GM18858 (cell line): ENCODE data around the gene PRKCA.

Source experiments
- ATAC-seq: cut with Tn5 transposase; IDR thresholded peaks from one replicate; pipeline ENCODE4 v1.9.1; 2021; ENCODE audit not compliant: unreplicated experiment

Gene PRKCA

DNA sequence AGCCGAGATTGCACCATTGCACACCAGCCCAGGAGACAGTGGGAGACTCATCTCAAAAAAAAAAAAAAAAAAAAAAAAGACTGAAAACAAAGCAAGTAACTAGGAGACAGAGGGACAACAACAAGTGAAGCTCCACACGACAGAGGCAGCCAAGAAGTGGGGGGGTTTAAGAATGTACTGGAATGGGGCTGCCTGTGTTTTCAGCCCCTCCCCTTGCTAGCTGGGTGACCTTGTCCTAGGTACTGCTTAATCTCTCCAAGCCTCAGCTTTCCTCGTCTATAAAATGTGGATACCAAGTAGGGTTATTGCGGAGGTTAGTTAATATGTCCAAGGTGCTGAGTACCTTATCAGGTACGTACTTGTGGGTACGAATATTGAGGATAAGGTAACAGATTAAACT is 368.7 kb downstream of the PRKCA start:
- ATAC-seq = no peak

DNA sequence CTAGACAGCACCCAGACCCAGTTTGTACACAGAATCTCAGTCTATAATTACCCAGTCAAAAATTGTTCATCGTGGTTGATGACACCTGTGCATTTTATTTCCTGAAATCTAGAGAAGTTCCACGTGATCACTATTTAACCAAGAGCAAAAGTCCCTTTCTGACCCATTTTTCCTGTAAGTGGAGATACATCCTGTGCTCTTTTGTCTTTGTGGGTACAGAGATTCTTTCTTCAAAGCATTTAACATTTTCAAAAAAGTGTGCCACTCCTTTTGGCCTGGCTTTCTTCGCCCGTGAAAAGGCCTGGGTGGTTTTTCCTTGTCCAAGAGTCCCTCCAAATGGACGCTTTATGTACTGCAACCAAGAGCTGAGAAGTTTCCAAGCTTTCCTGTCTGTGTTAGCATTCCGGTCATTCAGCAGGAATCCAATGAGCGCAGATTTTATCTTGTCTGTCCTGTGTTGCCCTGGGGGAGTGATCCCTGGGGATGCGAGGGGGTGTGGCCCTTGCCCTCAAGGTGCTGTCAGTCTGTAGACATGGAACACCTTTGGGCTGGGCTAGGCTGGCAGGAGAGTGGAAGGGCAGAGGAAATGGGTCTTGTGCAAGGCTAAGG is 371.4 kb downstream of the PRKCA start:
- no peak for ATAC-seq

DNA sequence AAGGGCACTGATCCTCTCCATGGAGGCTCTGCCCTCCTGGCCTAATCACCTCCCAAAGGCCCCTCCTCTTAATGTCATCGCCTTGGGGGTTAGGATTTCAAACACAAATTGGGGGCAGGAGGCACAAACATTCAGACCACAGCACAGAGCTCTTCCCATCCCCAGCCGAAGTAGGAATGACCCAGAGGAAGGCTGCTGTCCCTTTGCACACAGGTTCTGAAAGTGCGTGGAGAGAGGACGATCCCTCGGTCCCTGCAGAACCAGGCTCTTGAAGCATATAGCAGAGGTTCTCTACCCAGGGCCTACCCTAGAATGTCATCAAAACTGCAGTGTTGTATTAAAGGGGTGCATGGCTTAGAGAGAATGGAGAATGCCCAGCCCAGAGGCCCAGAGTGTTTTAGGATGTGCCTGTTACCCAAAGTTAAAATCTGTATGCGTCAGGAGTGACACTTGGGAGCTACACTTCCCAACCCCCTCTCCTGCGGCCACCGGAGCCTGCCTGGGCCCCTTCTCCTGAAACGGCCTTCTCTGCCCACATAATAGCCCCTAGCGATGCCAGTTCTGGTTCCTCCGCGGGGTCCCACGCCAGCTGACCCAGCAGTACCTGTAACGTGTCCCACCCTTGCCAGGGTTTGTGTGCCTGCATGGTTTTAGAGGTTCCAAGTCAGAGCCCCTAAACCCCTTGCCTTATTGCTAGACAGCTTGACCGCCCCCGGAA is 373.0 kb downstream of the PRKCA start:
- ATAC-seq = no peak

DNA sequence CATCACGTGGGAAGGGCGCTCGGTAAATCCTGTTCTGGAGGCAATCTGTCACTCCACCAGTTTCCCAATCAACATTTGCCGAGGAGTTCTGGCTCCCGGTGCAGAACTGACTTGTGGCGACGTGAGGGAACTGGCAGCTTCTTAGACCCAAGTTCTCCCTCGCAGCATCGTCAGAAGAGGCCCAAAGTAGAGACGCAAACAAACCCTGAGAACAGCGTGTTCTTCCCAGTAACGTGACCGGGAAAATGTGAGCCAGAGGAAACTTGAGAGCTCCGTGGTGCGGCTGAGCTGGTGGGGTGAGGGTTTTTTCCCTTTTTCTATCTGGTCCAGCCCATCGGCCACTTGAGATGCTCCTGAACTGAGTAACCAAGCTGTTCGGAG is 373.6 kb downstream of the PRKCA start:
- no peak for ATAC-seq

DNA sequence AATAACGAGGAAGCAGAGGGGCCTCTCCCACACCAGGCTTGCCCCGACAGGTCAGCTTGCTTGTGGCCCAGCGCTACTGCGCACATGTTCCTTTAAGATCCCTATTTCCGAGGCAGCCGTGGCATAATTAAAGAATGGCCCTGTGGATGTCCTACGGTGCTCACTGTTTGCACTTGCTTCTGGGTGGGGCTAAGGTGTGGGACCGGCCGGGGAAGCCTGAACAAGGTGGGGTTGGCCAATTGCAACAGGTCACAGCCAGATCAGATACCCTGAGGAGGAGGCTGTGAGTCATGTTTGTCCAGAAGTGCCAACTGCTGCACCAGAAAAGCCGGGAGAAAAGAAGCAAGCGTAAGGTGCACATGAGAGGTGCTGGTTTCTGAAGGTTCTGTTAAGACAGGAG is 374.0 kb downstream of the PRKCA start:
- no peak for ATAC-seq

DNA sequence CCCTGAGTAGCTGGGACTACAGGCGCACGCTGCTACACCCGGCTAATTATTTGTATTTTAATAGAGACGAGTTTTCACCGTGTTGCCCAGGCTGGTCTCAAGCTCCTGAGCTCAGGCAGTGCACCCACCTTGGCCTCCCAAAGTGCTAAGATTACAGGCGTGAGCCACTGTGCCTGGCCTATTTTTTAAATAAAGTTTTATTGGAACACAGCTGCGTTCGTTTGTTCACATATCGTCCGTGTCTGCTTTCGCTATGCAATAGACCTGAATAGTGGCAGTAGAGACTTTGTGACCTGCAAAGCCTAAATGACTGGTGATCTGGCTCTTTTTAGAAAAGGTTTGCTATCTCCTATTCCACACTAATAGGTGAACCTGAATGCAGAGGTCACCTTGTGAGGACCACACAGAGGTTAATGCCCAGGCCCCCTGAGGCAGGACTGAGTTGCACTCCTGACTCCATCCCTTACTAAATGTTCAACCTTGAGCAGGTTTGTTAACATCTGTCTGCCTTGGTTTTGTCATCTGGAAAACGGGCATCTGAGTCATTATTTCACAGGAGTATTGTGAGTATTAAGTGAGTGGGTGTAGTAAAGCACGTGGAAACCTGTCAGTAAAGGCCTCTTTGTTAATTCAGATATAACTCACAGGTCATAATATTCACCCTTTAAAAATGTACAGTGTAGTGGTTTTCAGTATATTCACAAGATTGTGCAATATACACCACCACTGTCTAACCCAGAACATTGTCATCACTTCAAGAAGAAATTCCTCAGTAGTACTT is 375.0 kb downstream of the PRKCA start:
- ATAC-seq = no peak

DNA sequence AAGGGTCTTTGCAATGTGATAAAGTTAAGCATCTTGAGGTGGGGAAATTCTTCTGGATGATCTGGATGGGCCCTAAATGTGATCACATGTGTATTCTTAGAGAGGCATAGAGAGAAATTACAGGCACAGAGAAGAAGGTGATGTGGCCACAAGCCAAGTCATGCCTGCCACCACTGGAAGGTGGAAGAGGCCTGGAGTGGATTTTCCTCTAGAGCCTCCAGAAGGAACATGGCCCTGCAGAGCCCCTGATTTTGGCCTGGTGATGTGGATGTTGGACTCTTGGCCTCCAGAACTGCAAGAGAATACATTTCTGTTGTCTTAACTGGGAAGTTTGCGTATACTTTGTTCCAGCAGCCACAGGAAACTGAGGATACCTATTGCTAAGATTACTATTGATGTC is 375.6 kb downstream of the PRKCA start:
- ATAC-seq = no peak

DNA sequence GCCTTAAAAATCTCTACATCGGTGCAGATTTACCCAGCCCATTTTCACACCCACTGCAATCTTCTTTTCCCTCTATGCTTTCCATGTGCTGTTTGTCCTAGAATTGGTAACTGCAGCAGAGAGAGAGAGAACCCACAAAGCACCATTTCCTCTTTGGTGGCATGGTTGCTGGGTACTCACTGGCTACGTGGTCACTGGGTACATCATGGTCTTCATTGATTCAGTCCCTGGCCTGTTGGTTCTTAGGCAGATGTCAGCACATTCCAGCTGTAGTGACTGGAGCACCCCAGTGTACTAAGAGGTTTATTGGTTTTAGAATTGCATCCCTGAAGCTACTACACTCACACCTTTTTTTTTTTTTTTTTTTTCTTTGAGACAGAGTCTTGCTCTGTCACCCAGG is 376.4 kb downstream of the PRKCA start:
- no peak for ATAC-seq

DNA sequence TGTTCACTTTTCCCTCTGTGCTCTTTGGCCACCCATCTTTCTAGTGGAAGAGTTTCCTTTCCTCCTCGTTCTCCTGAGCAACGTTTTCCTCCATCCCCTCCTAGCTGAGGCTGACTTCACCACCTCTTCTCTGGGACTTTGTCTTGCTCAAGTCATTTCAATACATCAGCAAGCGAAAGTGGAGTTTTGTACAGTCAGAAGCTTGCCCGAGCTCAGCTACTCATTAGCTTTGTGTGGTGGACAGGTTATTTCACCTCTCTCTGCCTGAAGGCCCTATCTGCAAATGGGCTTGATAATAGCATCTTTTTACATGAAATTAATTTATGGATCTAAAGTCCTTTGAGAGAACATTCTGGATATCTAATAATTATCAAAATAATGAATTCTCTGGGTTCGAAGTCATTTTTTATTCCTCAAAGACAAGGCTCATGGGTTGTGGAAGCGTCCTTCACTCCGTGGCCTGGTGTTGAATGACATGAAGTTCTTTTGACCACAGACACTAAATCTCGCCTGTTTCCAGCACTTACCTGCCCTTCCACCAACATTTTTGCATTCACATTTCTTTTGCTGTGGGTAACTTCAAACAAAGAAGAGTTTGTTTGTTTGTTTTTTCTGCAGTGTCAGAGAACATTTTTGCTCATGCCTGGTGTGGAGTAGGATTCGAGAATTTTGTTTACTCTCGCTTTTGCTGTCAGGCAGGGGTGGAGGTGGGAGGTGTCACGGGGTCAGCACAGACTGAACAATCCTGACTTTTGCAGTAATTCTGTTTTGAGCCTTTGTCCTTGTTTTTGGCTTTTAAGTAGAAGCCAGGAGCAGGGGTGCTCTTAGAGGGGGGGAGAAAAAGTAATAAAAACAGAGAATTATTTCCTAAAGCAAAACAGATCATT is 377.5 kb downstream of the PRKCA start:
- no peak for ATAC-seq

DNA sequence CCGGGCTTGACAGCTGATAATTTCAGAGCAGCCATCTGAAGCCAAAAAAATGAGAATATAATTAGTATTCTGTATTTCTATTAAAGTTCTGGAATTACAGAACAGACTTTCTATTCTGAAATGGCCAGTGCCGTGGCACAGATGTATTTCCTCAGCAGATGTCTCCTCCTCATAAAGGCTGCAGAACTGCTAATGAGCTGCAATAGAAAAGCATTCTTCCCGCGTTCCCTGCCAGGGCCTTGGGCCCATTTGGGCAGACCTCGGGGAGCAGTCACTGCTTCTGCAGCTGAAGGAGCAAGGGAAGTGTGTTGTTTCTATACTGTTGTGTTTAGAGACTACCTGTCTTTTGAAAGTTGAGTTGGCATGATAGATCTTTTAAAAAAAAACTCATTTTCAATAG is 379.9 kb downstream of the PRKCA start:
- ATAC-seq = no peak

DNA sequence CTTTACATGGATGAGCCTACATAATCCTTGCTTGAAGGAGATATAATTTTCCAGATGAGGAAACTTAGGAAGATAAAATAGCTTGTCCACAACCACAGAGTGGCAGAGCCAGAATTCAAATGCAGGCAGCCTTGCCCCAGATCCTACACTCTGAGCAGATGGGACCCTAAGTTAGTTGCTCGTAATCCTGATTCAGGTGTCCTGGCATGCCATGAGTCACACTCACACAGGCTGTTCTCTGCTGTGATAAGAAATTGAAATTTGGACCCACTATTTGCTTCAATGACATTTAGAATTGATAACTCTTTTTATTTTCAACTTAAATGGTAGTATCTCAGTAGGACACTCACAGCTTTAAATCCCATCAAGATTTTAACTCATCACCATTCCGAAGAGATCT is 381.8 kb downstream of the PRKCA start:
- ATAC-seq = no peak

DNA sequence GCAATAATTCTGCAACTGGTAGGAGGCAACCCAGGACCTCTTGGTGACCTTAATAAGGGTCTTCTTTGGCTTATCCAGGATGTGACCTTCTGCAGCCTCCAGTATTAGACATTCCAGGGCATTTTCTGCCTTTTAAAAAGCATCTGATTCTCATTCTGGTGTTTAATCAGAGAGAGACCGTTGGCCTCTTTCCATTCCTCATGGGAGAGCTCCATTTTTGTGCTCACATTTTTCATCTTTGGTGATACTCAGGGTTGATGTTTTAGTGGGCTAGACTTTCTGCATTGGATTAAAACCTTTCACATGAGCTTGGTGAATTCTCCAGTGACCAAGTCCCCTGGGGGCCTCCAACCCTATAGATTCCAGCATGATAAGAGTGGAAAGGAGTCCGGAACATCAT is 382.3 kb downstream of the PRKCA start:
- no peak for ATAC-seq

DNA sequence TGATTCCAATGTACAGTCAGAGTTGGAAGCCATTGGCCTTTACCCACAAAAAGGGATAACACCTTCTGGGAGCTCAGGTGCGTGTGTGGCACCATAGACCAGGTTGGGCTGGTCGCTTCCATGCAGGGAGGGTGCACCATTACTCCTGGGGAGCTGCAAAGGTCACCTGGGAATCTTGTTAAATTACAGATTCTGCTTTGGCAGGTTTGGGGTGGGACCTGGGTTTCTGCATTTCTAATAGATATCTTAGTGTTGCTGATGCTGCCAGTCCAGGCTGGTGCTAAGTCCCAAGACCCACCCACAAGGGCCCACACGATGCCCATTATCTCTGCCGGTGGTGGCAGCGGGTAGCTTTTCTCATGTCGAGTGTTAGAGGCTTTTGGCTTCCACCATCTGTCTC is 384.2 kb downstream of the PRKCA start:
- no peak for ATAC-seq

DNA sequence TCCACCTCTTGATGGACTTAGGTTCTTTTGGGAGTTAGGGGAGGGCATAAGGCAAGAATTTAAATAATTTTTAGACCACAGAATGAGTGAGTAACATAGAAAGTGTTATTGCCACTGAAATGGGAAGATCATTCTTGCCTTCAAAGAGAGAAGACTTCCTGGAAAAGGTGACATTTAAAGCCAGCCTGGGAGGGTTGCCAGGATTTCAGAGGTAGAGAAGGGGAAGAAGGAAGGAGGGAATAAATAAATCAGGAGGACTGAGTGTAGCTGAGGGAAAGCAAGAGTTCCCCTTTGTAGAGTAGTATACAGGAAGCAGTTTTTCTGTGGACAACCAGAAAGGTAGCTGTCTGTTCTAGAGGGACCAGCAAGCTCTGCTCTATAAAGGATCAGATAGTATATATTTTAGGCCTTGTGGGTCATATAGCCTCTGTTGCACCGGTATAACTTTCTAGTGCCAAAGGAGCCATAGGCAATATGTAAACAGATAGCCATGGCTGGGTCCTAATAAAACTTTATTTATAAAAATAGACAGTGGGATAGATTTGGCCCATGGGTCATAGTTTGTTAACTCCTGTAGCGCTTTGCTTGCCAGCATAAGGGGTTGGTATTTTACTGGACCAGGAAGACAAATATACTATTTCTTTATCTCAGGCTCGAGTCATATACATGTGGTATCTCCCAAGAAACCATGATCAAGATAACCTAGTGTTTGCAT is 385.3 kb downstream of the PRKCA start:
- ATAC-seq = no peak

DNA sequence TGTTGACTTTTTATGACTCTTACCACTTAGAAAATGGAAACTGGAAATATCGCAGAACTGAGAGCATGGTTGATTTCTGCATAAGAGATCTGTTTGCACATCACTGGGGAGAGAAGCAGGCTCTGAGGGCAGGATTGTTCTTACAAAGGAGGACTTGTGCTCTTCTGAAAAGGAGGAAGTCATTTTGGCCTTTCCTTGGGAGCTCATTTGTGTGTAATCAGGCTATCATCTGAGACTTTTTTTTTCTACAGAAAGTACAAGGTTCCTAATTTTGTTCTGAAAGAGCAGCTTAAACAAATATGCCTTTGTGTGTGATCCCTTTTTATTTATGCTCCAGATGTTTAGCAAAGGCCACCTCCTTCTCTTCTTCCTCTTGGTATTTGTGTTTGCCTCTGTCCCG is 386.8 kb downstream of the PRKCA start:
- ATAC-seq = no peak

DNA sequence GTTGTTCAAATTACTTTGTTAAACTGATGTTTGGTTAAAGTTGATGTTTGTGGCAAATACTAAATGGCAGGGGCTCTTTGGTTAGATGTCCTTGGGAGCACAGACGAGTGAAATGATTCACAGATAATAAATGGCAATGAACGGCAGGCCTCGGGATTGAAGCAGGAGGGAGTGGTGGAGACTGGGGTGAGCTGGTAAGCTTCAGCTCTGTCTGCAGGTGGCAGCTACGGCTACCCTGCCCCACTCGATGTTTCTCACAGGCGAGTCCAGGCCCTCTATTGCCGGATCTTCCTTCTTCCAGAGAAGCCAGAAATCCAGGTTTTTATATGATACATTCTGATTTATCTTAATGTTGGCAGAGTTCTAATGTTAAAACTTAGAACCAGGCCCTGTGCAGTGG is 387.8 kb downstream of the PRKCA start:
- no peak for ATAC-seq

DNA sequence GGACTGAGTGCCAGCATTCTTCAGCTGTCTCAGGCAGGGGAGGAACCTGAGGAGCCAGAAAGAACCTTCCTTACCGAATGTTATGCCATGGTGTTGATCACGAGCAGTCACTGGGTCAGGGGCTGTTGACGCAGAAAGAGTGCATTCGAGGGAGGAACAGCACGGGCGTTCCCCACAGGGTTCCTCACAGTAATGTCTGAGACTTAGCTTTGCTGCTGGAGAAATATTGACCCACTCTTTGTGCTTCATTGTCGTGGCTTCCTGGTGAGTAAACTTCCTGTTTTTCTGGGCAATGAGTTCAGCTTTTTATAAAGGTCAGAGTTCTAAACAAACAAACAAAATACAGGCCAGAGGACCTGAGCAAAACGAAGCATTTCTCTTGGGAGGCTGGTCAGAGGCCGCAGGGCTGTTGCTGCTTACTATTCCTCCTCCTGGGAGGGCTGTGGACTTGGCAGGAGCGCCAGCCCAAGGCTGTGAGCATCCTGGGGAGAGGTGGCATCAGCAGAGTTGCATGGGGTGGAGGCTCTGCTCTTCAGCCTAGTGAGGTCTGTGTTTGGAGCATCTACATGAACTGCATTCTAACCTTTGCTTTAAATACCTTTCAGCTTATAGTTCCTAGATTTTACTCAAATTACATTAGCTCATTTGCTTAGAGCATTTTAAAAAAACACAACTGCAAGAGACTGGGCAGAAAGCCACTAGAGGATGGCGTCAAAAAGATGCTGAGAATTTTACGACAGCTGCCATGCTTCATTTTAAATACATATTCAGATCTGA is 389.4 kb downstream of the PRKCA start:
- no peak for ATAC-seq

DNA sequence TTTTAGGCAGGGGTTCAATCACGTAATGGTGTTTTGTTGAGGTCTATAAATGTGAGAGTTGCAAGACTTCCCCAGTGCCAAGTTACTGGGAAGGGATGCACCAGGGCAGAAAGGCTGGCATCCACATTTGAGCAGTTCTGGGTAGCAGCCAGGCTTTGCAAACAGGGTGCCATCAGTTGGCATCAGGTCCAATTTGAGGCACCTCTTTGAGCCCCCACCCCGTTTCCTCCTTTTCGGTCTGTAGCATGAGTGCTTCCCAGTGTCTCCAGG is 389.9 kb downstream of the PRKCA start:
- no peak for ATAC-seq

DNA sequence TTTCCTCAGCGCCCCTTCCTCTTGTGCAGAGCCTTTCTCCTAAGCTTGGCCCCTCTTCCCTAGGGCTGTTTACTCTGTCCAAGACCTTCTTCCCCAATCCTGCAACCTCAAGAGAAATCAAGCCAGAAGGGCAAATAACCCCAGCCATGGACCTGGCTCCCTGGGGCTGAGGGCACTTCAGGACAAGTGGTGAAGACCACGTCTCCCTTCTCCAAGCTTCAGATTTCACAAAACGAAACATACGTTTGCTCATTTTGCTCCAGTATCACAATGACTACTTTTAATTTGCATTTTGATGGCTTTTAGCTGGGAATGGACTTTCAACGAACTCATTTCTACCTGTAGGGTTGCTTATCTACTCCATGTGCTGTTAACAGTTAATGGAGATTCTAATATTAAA is 392.7 kb downstream of the PRKCA start:
- ATAC-seq = no peak

DNA sequence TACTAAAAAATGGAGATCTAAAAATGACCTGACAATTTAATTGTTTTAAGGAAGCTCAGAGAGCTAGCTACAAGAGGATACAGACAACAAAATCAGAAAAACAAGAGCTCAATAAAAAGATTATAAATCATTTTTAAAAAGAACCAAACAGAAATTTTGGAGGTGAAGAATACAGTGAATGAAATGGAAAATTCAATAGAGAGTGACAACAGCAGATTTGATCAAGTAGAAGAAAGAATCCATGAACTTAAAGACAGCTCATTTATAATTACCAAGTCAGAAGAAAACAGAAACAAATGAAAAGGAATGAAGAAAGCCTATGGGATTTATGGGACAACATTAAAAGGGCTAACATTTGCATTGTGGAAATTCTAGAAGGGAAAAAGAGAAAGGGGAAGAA is 395.9 kb downstream of the PRKCA start:
- no peak for ATAC-seq
